WTC11 (cell line): ENCODE measurements around the gene EPB41.

Source experiments
- EMX1 ChIP-seq: fragments of 250-450 bp; sonication (Bioruptor Pico); IDR thresholded peaks from 2 replicates; pipeline ENCODE4 v1.8.0; 2021; ENCODE audit warnings: mild to moderate bottlenecking
- TF ChIP-seq, protein P1 (sequence below): sonication (generic); formaldehyde crosslinking; IDR thresholded peaks from 2 replicates; pipeline ENCODE4 v1.8.0; 2022; ENCODE audit warnings: mild to moderate bottlenecking, missing genetic modification reagents

DNA sequence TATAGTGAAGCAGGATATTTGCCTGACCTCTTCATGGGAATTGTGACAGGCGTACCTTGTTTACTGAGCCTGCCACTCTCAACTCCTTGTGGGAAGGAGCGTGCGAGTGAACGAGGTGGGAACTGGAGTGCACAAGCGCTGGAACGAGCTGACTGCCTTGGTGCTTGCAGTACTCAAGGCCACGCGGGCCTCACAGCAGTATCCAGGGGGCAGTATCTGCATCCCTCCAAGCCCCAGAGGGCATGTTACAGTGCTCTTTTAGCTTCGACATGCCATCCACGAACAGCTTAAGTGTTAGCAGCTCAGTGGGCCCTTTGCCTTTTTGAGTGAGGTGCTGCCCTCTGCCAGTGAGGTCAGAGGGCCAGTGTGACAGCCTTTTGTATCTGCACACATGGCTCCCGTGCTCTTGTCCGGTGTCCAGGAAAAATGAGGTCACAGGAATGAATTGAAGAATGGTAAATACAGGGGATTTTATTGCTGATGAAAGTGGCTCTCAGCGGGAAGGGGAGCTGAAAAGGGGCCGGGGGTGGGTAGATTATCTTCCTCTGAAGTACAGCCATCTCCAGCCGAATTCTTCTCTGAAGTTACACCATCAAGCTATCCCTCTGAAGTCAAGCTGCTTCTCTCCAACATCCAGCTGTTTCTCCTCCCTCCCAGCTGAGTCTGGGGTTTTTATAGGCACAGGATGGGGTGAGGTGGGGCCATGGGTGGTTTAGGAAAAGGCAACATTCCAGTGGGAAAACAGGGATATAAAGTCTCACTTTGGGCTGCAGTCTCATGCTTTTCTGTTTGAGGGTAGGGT lies 69.3 kb downstream of the EPB41 start:
- TF ChIP-seq, protein P1, sequence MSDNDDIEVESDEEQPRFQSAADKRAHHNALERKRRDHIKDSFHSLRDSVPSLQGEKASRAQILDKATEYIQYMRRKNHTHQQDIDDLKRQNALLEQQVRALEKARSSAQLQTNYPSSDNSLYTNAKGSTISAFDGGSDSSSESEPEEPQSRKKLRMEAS (CRISPR knock-in tag), result peak; percentile 26; the same call in 1 of the 2 replicates
- no peak for TF ChIP-seq EMX1 (CRISPR knock-in tag)
